GM19467 (cell line): ENCODE measurements around the gene AGFG1.
"Not testable (repeated sequence)": the region's sequence is repeated elsewhere in the genome, so short reads cannot be mapped to it uniquely, and the experiment has no call there.

ENCODE experiments used
- ATAC-seq: cut with Tn5 transposase; IDR thresholded peaks from one replicate; pipeline ENCODE4 v1.9.1; 2021; ENCODE audit warnings: mild to moderate bottlenecking, moderate library complexity; ENCODE audit not compliant: unreplicated experiment

Gene AGFG1

GRCh38 chr2:227598835-227599503 lies 127.0 kb downstream of the AGFG1 start, which contains the start of gene SCYGR2:
TSS of gene SCYGR2 (plus strand) at chr2:227598893. CDS start at chr2:227598893, 0 bp downstream.
- not testable (repeated sequence) for ATAC-seq

GRCh38 chr2:227602358-227602757 lies 130.4 kb downstream of the AGFG1 start:
- no peak for ATAC-seq

GRCh38 chr2:227606476-227606875 lies 134.5 kb downstream of the AGFG1 start:
- no peak for ATAC-seq

- ATAC-seq: no peak
Observed at GRCh38 chr2:227607941-227608340, 136.0 kb downstream of the AGFG1 start.

- ATAC-seq: no peak
Observed at GRCh38 chr2:227608561-227609338, 136.8 kb downstream of the AGFG1 start.

- no peak for ATAC-seq
Observed at GRCh38 chr2:227610123-227610522, 138.2 kb downstream of the AGFG1 start.
